Prostate gland (tissue), 2 donors: ENCODE results near the gene MB21D2. TPM values are rescaled to one million over a fixed set of nuclear protein-coding genes. Genes with fewer than 3 reads are reported as not detected.

Source experiments
- DNase-seq: peaks from one replicate; pipeline ENCODE4 v3.0.0-alpha.2; 2019; ENCODE audit warnings: low spot score
- H3K27ac ChIP-seq, 2 donors: fragments of 200-600 bp; sonication (generic); 2 replicates each; pipeline ENCODE4 v1.5.1; 2017 to 2019
- H3K27me3 ChIP-seq: fragments of 200-600 bp; sonication (generic); replicated peaks from 2 replicates; pipeline ENCODE4 v1.5.1; 2019; ENCODE audit not compliant: insufficient read depth
- H3K36me3 ChIP-seq, 2 donors: fragments of 200-600 bp; sonication (generic); 1 replicate in 1 of 2; 2 replicates in 1 of 2; pipeline versions ENCODE4 v1.5.1 to v1.8.1; 2017 to 2019
- H3K4me1 ChIP-seq: fragments of 200-600 bp; sonication (generic); replicated peaks from 2 replicates; pipeline ENCODE4 v1.5.1; 2019
- H3K4me3 ChIP-seq, 2 donors: fragments of 200-600 bp; sonication (generic); 2 replicates each; pipeline ENCODE4 v1.5.1; 2017 to 2019
- H3K9me3 ChIP-seq: fragments of 200-600 bp; sonication (generic); 2 replicates; pipeline ENCODE4 v1.5.1; 2017
- CTCF ChIP-seq, 4 experiments: fragments of 200-600 bp in 2 of 4; fragments of 450-650 bp in 2 of 4; sonication (generic) in 2 of 4; IDR thresholded peaks; 1 replicate in 3 of 4; 2 replicates in 1 of 4; pipeline ENCODE4 v1.5.1; 2016 to 2019; ENCODE audit warnings: antibody characterized with exemption in 4 of 4, mild to moderate bottlenecking in 2 of 4, moderate library complexity in 2 of 4
- POLR2A ChIP-seq: fragments of 450-650 bp; IDR thresholded peaks from one replicate; pipeline ENCODE4 v1.6.1; 2016; ENCODE audit warnings: antibody characterized with exemption, mild to moderate bottlenecking
- POLR2AphosphoS5 ChIP-seq: sonication (generic); formaldehyde crosslinking; IDR thresholded peaks from one replicate; pipeline ENCODE4 v1.6.1; 2017; ENCODE audit warnings: antibody characterized with exemption
- WGBS: methylation state at CpG from one replicate; pipeline ENCODE4 v1.1.5; 2018; 5-methylcytosine and 5-hydroxymethylcytosine counted together
- intact Hi-C: fragments of 100-400 bp; cut with DNase I; formaldehyde crosslinking; loops from one replicate; pipeline ENCODE4 v1.14.2; 2022
- total RNA-seq, 2 donors: library from RNA; depleted of rRNA; stranded (reverse); fragments of >200 nt; gene quantifications; one replicate each; pipeline ENCODE4 v1.1.0, GENCODE V29; 2016

Gene MB21D2
- total RNA-seq, 2 donors from 2014 or later: 1.8 to 20.4 TPM

GRCh38 chr3:192816351-192816750 lies 101.3 kb downstream of the MB21D2 start:
- no peaks in the 10 kb centered on the region for H3K36me3 ChIP-seq
- H3K4me3 ChIP-seq: no peak overlapping the region
- no peaks in the 10 kb centered on the region for H3K9me3 ChIP-seq
- H3K27me3 ChIP-seq: no peaks in the 10 kb centered on the region
- TF ChIP-seq CTCF (IDR thresholded peaks at IDR 0.05): peak in 3 of 4 experiments; percentile 65 to 77 (median 76)
- TF ChIP-seq POLR2AphosphoS5: no peak
- TF ChIP-seq POLR2A: no peak
- intact Hi-C loops: loop anchor here (5.0 to 10.0 kb wide), 3 partner anchors 101 to 756 kb away; partner anchors contain the start of gene MB21D2
- DNase-seq: peak; percentile 14
- no peaks in the 10 kb centered on the region for H3K4me1 ChIP-seq
- WGBS: 62% methylated on average over 4 of the region's 4 CpGs
- H3K27ac ChIP-seq: no peak overlapping the region

- peak in 3 of 4 experiments; percentile 43 to 72 (median 55) for TF ChIP-seq CTCF (IDR thresholded peaks at IDR 0.05)
- no peak for TF ChIP-seq POLR2A
- no peaks in the 10 kb centered on the region for H3K4me1 ChIP-seq
- WGBS: 16% methylated on average over 4 of the region's 4 CpGs
- intact Hi-C loops: loop anchor here (10.0 kb wide), 1 partner anchor 642 kb away; no protein-coding TSS in a partner anchor
- H3K27ac ChIP-seq: no peak overlapping the region
- peak; percentile 36 for DNase-seq
- no peaks in the 10 kb centered on the region for H3K9me3 ChIP-seq
- no peaks in the 10 kb centered on the region for H3K27me3 ChIP-seq
- no peak overlapping the region for H3K4me3 ChIP-seq
- H3K36me3 ChIP-seq: no peaks in the 10 kb centered on the region
Measured at GRCh38 chr3:192812743-192813383, 104.8 kb downstream of the MB21D2 start.

- 85% methylated on average over 6 of the region's 6 CpGs for WGBS
- H3K9me3 ChIP-seq: no peaks in the 10 kb centered on the region
- DNase-seq: no peak
- intact Hi-C loops: no loop called here
- no peaks in the 10 kb centered on the region for H3K4me1 ChIP-seq
- no peaks in the 10 kb centered on the region for H3K27me3 ChIP-seq
- H3K4me3 ChIP-seq: no peak overlapping the region
- TF ChIP-seq CTCF (IDR thresholded peaks at IDR 0.05) (no peak), POLR2A (no peak), POLR2AphosphoS5 (no peak)
- no peaks in the 10 kb centered on the region for H3K36me3 ChIP-seq
- H3K27ac ChIP-seq: no peak overlapping the region
Measured at GRCh38 chr3:192805711-192806110, 111.9 kb downstream of the MB21D2 start.

- WGBS: 57% methylated on average over 2 of the region's 2 CpGs
- H3K27ac ChIP-seq: no peak overlapping the region
- no peaks in the 10 kb centered on the region for H3K9me3 ChIP-seq
- TF ChIP-seq POLR2AphosphoS5 (no peak), CTCF (IDR thresholded peaks at IDR 0.05) (no peak), POLR2A (no peak)
- no peaks in the 10 kb centered on the region for H3K36me3 ChIP-seq
- intact Hi-C loops: loop anchor here (5.0 kb wide), 1 partner anchor 337 kb away; no protein-coding TSS in a partner anchor
- H3K4me1 ChIP-seq: no peaks in the 10 kb centered on the region
- no peak overlapping the region for H3K4me3 ChIP-seq
- H3K27me3 ChIP-seq: no peaks in the 10 kb centered on the region
- DNase-seq: no peak
Measured at GRCh38 chr3:192804502-192804901, 113.2 kb downstream of the MB21D2 start.
